ENCODE results near the gene DIS3L.
"Not testable (repeated sequence)": the region's sequence is repeated elsewhere in the genome, so short reads cannot be mapped to it uniquely, and the experiment has no call there.

DIS3L gene

GRCh38 chr15:66288551-66289185 is 4.7 kb upstream of the DIS3L start:
- peaks cover 2% of the 10 kb centered on the region for H3K36me3 Mint-ChIP-seq (ENCODE audit: low read depth)
- no peaks in the 10 kb centered on the region for H3K27me3 Mint-ChIP-seq (ENCODE audit: low read depth)
- DNase-seq (ENCODE audit: low spot score) = no peak
- H3K4me1 Mint-ChIP-seq (ENCODE audit: low read depth) = peaks cover 27% of the 10 kb centered on the region
- no peaks in the 10 kb centered on the region for H3K9me3 Mint-ChIP-seq
- no peak overlapping the region for H3K27ac Mint-ChIP-seq
- H3K4me3 Mint-ChIP-seq = no peak overlapping the region

- Mint-ChIP-seq H3K4me3 (peak overlapping the region; percentile 6), H3K27me3 (ENCODE audit: low read depth) (no peaks in the 10 kb centered on the region), H3K27ac (no peak overlapping the region), H3K4me1 (ENCODE audit: low read depth) (peaks cover 34% of the 10 kb centered on the region), H3K9me3 (no peaks in the 10 kb centered on the region), H3K36me3 (ENCODE audit: low read depth) (peaks cover 7% of the 10 kb centered on the region)
- no peak for DNase-seq (ENCODE audit: low spot score)
Measured at GRCh38 chr15:66290007-66290406, 3.4 kb upstream of the DIS3L start.

GRCh38 chr15:66290518-66290917 is 2.9 kb upstream of the DIS3L start:
- Mint-ChIP-seq H3K36me3 (ENCODE audit: low read depth) (peaks cover 9% of the 10 kb centered on the region), H3K4me3 (peak overlapping the region; percentile 6), H3K27ac (no peak overlapping the region), H3K27me3 (ENCODE audit: low read depth) (no peaks in the 10 kb centered on the region), H3K4me1 (ENCODE audit: low read depth) (peaks cover 38% of the 10 kb centered on the region), H3K9me3 (no peaks in the 10 kb centered on the region)
- DNase-seq (ENCODE audit: low spot score) = no peak

GRCh38 chr15:66291816-66292570 is 1.4 kb upstream of the DIS3L start:
- Mint-ChIP-seq H3K4me3 (peak overlapping the region; percentile 80), H3K9me3 (no peaks in the 10 kb centered on the region), H3K36me3 (ENCODE audit: low read depth) (peaks cover 18% of the 10 kb centered on the region), H3K27me3 (ENCODE audit: low read depth) (no peaks in the 10 kb centered on the region), H3K4me1 (ENCODE audit: low read depth) (peaks cover 49% of the 10 kb centered on the region), H3K27ac (peak overlapping the region; percentile 87)
- DNase-seq (ENCODE audit: low spot score) = no peak

GRCh38 chr15:66292571-66293418 is 573 bp upstream of the DIS3L start:
- DNase-seq (ENCODE audit: low spot score) = no peak
- Mint-ChIP-seq H3K36me3 (ENCODE audit: low read depth) (peaks cover 22% of the 10 kb centered on the region), H3K4me1 (ENCODE audit: low read depth) (peaks cover 48% of the 10 kb centered on the region), H3K9me3 (no peaks in the 10 kb centered on the region), H3K27ac (peak overlapping the region; percentile 87), H3K27me3 (ENCODE audit: low read depth) (no peaks in the 10 kb centered on the region), H3K4me3 (peak overlapping the region; percentile 80)

- Mint-ChIP-seq H3K27me3 (ENCODE audit: low read depth) (no peaks in the 10 kb centered on the region), H3K36me3 (ENCODE audit: low read depth) (peaks cover 27% of the 10 kb centered on the region), H3K9me3 (no peaks in the 10 kb centered on the region), H3K4me1 (ENCODE audit: low read depth) (peaks cover 49% of the 10 kb centered on the region), H3K4me3 (peak overlapping the region; percentile 92), H3K27ac (peak overlapping the region; percentile 90)
- DNase-seq (ENCODE audit: low spot score) = no peak
Measured at GRCh38 chr15:66294157-66294931, 976 bp downstream of the DIS3L start.

- Mint-ChIP-seq H3K9me3 (no peaks in the 10 kb centered on the region), H3K36me3 (ENCODE audit: low read depth) (peaks cover 27% of the 10 kb centered on the region), H3K27ac (peak overlapping the region; percentile 90), H3K4me3 (peak overlapping the region; percentile 92), H3K27me3 (ENCODE audit: low read depth) (no peaks in the 10 kb centered on the region), H3K4me1 (ENCODE audit: low read depth) (peaks cover 49% of the 10 kb centered on the region)
- no peak for DNase-seq (ENCODE audit: low spot score)
Measured at GRCh38 chr15:66294932-66295235, 1.5 kb downstream of the DIS3L start.

- Mint-ChIP-seq H3K27me3 (ENCODE audit: low read depth) (no peaks in the 10 kb centered on the region), H3K27ac (no peak overlapping the region), H3K4me1 (ENCODE audit: low read depth) (peaks cover 41% of the 10 kb centered on the region), H3K9me3 (no peaks in the 10 kb centered on the region), H3K4me3 (no peak overlapping the region), H3K36me3 (ENCODE audit: low read depth) (peaks cover 25% of the 10 kb centered on the region)
- DNase-seq (ENCODE audit: low spot score) = no peak
Measured at GRCh38 chr15:66296186-66296585, 2.8 kb downstream of the DIS3L start.

GRCh38 chr15:66298803-66299251 is 5.5 kb downstream of the DIS3L start:
- no peaks in the 10 kb centered on the region for H3K9me3 Mint-ChIP-seq
- H3K4me1 Mint-ChIP-seq (ENCODE audit: low read depth) = peaks cover 30% of the 10 kb centered on the region
- H3K36me3 Mint-ChIP-seq (ENCODE audit: low read depth) = peaks cover 27% of the 10 kb centered on the region
- no peak overlapping the region for H3K4me3 Mint-ChIP-seq
- DNase-seq (ENCODE audit: low spot score) = no peak
- no peaks in the 10 kb centered on the region for H3K27me3 Mint-ChIP-seq (ENCODE audit: low read depth)
- H3K27ac Mint-ChIP-seq = no peak overlapping the region

GRCh38 chr15:66302489-66303278 is 9.3 kb downstream of the DIS3L start:
- peak overlapping the region; percentile 4 for H3K27ac Mint-ChIP-seq
- no peak overlapping the region for H3K4me3 Mint-ChIP-seq
- H3K9me3 Mint-ChIP-seq = no peaks in the 10 kb centered on the region
- no peaks in the 10 kb centered on the region for H3K27me3 Mint-ChIP-seq (ENCODE audit: low read depth)
- no peak for DNase-seq (ENCODE audit: low spot score)
- H3K4me1 Mint-ChIP-seq (ENCODE audit: low read depth) = peaks cover 6% of the 10 kb centered on the region
- H3K36me3 Mint-ChIP-seq (ENCODE audit: low read depth) = peaks cover 19% of the 10 kb centered on the region

GRCh38 chr15:66304425-66304824 is 11.1 kb downstream of the DIS3L start:
- not testable (repeated sequence) for H3K27ac Mint-ChIP-seq
- H3K36me3 Mint-ChIP-seq (ENCODE audit: low read depth) = peaks cover 25% of the 10 kb centered on the region

GRCh38 chr15:66306381-66306780 is 13.0 kb downstream of the DIS3L start:
- Mint-ChIP-seq H3K4me3 (no peak overlapping the region), H3K27ac (no peak overlapping the region), H3K27me3 (ENCODE audit: low read depth) (no peaks in the 10 kb centered on the region), H3K9me3 (no peaks in the 10 kb centered on the region), H3K36me3 (ENCODE audit: low read depth) (peaks cover 39% of the 10 kb centered on the region), H3K4me1 (ENCODE audit: low read depth) (peaks cover 3% of the 10 kb centered on the region)
- DNase-seq (ENCODE audit: low spot score) = no peak

More at GRCh38 chr15:66304425-66304824, 11.1 kb downstream of the DIS3L start:
- not testable (repeated sequence) for H3K4me3 Mint-ChIP-seq; H3K9me3 Mint-ChIP-seq; H3K27me3 Mint-ChIP-seq (ENCODE audit: low read depth); DNase-seq (ENCODE audit: low spot score); H3K4me1 Mint-ChIP-seq (ENCODE audit: low read depth)

GRCh38 chr15:66308531-66308930 is 15.2 kb downstream of the DIS3L start:
- Mint-ChIP-seq H3K27ac (no peak overlapping the region), H3K4me1 (ENCODE audit: low read depth) (no peaks in the 10 kb centered on the region), H3K9me3 (no peaks in the 10 kb centered on the region), H3K4me3 (no peak overlapping the region), H3K36me3 (ENCODE audit: low read depth) (peaks cover 47% of the 10 kb centered on the region), H3K27me3 (ENCODE audit: low read depth) (no peaks in the 10 kb centered on the region)
- no peak for DNase-seq (ENCODE audit: low spot score)
